H7 (cell line): ENCODE data around the gene FAM209B. TPM values are rescaled to one million over a fixed set of nuclear protein-coding genes. Genes with fewer than 3 reads are reported as not detected.
"Not testable (repeated sequence)": the region's sequence is repeated elsewhere in the genome, so short reads cannot be mapped to it uniquely, and the experiment has no call there.

Source experiments
- DNase-seq: peaks from one replicate; pipeline ENCODE4 v3.0.0; 2012
- H3K27me3 ChIP-seq: 2 replicates; pipeline ENCODE4 v1.6.0; 2011; ENCODE audit warnings: mild to moderate bottlenecking, low read length; ENCODE audit not compliant: control insufficient read depth, insufficient read depth
- H3K36me3 ChIP-seq: replicated peaks from 2 replicates; pipeline ENCODE4 v1.5.1; 2011; ENCODE audit warnings: low read length; ENCODE audit not compliant: control insufficient read depth, insufficient read depth
- H3K4me3 ChIP-seq: 2 replicates; pipeline ENCODE4 v1.5.1; 2011; ENCODE audit warnings: low read depth, mild to moderate bottlenecking, control low read depth, low read length, moderate library complexity; ENCODE audit not compliant: insufficient read depth
- total RNA-seq: library from RNA; depleted of rRNA; stranded (reverse); fragments of >200 nt; shearing (Covaris generic); gene quantifications from 2 replicates; pipeline ENCODE4 v1.2.3, GENCODE V29; 2014; rRNA removed

Gene FAM209B
- 0.33 and 0.59 TPM in 2 replicates for total RNA-seq

GRCh38 chr20:56532946-56533345, at the start of gene FAM209B:
Gene FAM209B (plus strand): TSS chr20:56533246. CDS start chr20:56533342, 96 bp downstream.
- H3K4me3 ChIP-seq, H3K36me3 ChIP-seq, H3K27me3 ChIP-seq, DNase-seq: not testable (repeated sequence)

- H3K4me3 ChIP-seq = no peak overlapping the region
- peaks cover 10% of the 10 kb centered on the region for H3K36me3 ChIP-seq
- no peaks in the 10 kb centered on the region for H3K27me3 ChIP-seq
- no peak for DNase-seq
Observed at GRCh38 chr20:56483970-56484369, 49.1 kb upstream of the FAM209B start.

- Histone ChIP-seq H3K27me3 (no peaks in the 10 kb centered on the region), H3K4me3 (no peak overlapping the region), H3K36me3 (peaks cover 9% of the 10 kb centered on the region)
- DNase-seq = no peak
Observed at GRCh38 chr20:56487216-56487615, 45.8 kb upstream of the FAM209B start.

- no peak for DNase-seq
- no peaks in the 10 kb centered on the region for H3K27me3 ChIP-seq
- H3K4me3 ChIP-seq = no peak overlapping the region
- H3K36me3 ChIP-seq = peaks cover 9% of the 10 kb centered on the region
Observed at GRCh38 chr20:56488566-56488965, 44.5 kb upstream of the FAM209B start.

GRCh38 chr20:56501116-56501515, 31.9 kb upstream of the FAM209B start:
- H3K36me3 ChIP-seq = no peaks in the 10 kb centered on the region
- H3K4me3 ChIP-seq = no peak overlapping the region
- H3K27me3 ChIP-seq = no peaks in the 10 kb centered on the region
- DNase-seq = no peak

GRCh38 chr20:56503916-56504315, 29.1 kb upstream of the FAM209B start:
- DNase-seq = peak; percentile 43
- Histone ChIP-seq H3K4me3 (no peak overlapping the region), H3K36me3 (no peaks in the 10 kb centered on the region), H3K27me3 (no peaks in the 10 kb centered on the region)

GRCh38 chr20:56504373-56505005, 28.6 kb upstream of the FAM209B start:
- Histone ChIP-seq H3K4me3 (no peak overlapping the region), H3K36me3 (no peaks in the 10 kb centered on the region), H3K27me3 (no peaks in the 10 kb centered on the region)
- peak; percentile 80 for DNase-seq

- no peak overlapping the region for H3K4me3 ChIP-seq
- DNase-seq = no peak
- no peaks in the 10 kb centered on the region for H3K36me3 ChIP-seq
- H3K27me3 ChIP-seq = no peaks in the 10 kb centered on the region
Observed at GRCh38 chr20:56506103-56506502, 26.9 kb upstream of the FAM209B start.

- DNase-seq = no peak
- Histone ChIP-seq H3K4me3 (no peak overlapping the region), H3K27me3 (no peaks in the 10 kb centered on the region), H3K36me3 (no peaks in the 10 kb centered on the region; the same call in 1 of the 2 replicates)
Observed at GRCh38 chr20:56511926-56512325, 21.1 kb upstream of the FAM209B start.

- no peak for DNase-seq
- Histone ChIP-seq H3K4me3 (no peak overlapping the region), H3K27me3 (no peaks in the 10 kb centered on the region), H3K36me3 (peaks cover 4% of the 10 kb centered on the region)
Observed at GRCh38 chr20:56513161-56514150, 19.6 kb upstream of the FAM209B start.

GRCh38 chr20:56516631-56517030, 16.4 kb upstream of the FAM209B start:
- no peak for DNase-seq
- Histone ChIP-seq H3K36me3 (peaks cover 9% of the 10 kb centered on the region), H3K27me3 (no peaks in the 10 kb centered on the region), H3K4me3 (no peak overlapping the region)

- H3K4me3 ChIP-seq = no peak overlapping the region
Observed at GRCh38 chr20:56517211-56517610, 15.8 kb upstream of the FAM209B start.

GRCh38 chr20:56517641-56518040, 15.4 kb upstream of the FAM209B start:
- no peak for DNase-seq
- H3K4me3 ChIP-seq = no peak overlapping the region
- H3K36me3 ChIP-seq = peaks cover 9% of the 10 kb centered on the region

More at GRCh38 chr20:56517211-56517610, 15.8 kb upstream of the FAM209B start:
- DNase-seq = no peak
- no peaks in the 10 kb centered on the region for H3K27me3 ChIP-seq
- H3K36me3 ChIP-seq = peaks cover 9% of the 10 kb centered on the region

GRCh38 chr20:56518126-56518525, 14.9 kb upstream of the FAM209B start:
- DNase-seq = no peak
- no peak overlapping the region for H3K4me3 ChIP-seq
- peaks cover 9% of the 10 kb centered on the region for H3K36me3 ChIP-seq
- no peaks in the 10 kb centered on the region for H3K27me3 ChIP-seq

More at GRCh38 chr20:56517641-56518040, 15.4 kb upstream of the FAM209B start:
- H3K27me3 ChIP-seq = no peaks in the 10 kb centered on the region
